Lung (tissue), 12 donors: ENCODE data around the gene SLC37A1. TPM values are rescaled to one million over a fixed set of nuclear protein-coding genes. Genes with fewer than 3 reads are reported as not detected.
"Not testable (repeated sequence)": the region's sequence is repeated elsewhere in the genome, so short reads cannot be mapped to it uniquely, and the experiment has no call there.

Source experiments
- ATAC-seq: fragments of 200-7000 bp; cut with Tn5 transposase; one replicate; pipeline ENCODE4 v1.9.1; 2020; ENCODE audit warnings: moderate number of reproducible peaks; ENCODE audit not compliant: insufficient read depth, low FRiP score
- DNase-seq, 3 donors: peaks; one replicate each; pipeline ENCODE4 v3.0.0-alpha.2; 2013 to 2017
- H3K27ac ChIP-seq, 2 donors: one replicate each; pipeline ENCODE4 v1.5.1; 2013; ENCODE audit warnings: mild to moderate bottlenecking in 2 of 2, moderate library complexity in 2 of 2, control low read depth in 1 of 2, inconsistent platforms in 1 of 2, low read depth in 1 of 2, low read length in 1 of 2
- H3K27me3 ChIP-seq, 3 donors: one replicate each; pipeline ENCODE4 v1.5.1; 2013; ENCODE audit warnings: low read length in 2 of 3; ENCODE audit not compliant: control insufficient read depth in 3 of 3, insufficient read depth in 3 of 3
- H3K36me3 ChIP-seq, 4 donors: one replicate each; pipeline ENCODE4 v1.5.1; 2013; ENCODE audit warnings: low read length in 4 of 4, mild to moderate bottlenecking in 1 of 4, moderate library complexity in 1 of 4; ENCODE audit not compliant: control insufficient read depth in 4 of 4, insufficient read depth in 4 of 4
- H3K4me1 ChIP-seq, 5 donors: one replicate each; pipeline ENCODE4 v1.5.1; 2013; ENCODE audit warnings: low read length in 5 of 5, mild to moderate bottlenecking in 2 of 5, moderate library complexity in 1 of 5; ENCODE audit not compliant: control insufficient read depth in 5 of 5, insufficient read depth in 5 of 5
- H3K4me3 ChIP-seq: one replicate; pipeline ENCODE4 v1.5.1; 2013; ENCODE audit warnings: mild to moderate bottlenecking, control low read depth, moderate library complexity
- H3K9ac ChIP-seq, 2 donors: one replicate each; pipeline ENCODE4 v1.5.1; 2013; ENCODE audit warnings: low read length in 2 of 2, control low read depth in 1 of 2; ENCODE audit not compliant: insufficient read depth in 1 of 2
- H3K9me3 ChIP-seq, 4 donors: one replicate each; pipeline ENCODE4 v1.5.1; 2013; ENCODE audit warnings: low read length in 3 of 4, mild to moderate bottlenecking in 1 of 4, moderate library complexity in 1 of 4; ENCODE audit not compliant: control insufficient read depth in 4 of 4, insufficient read depth in 3 of 4
- WGBS, 2 donors: extraction: QIAGEN DNeasy Blood & Tissue Kit; methylation state at CpG; one replicate each; pipeline ENCODE4 v1.1.7; 2013; 5-methylcytosine and 5-hydroxymethylcytosine counted together
- polyA plus RNA-seq, 2 donors: library from polyadenylated mRNA; stranded (reverse); fragments of 200-250 nt; gene quantifications; one replicate each; pipeline ENCODE4 v1.2.1, GENCODE V29; 2013
- total RNA-seq, 2 donors: library from RNA; depleted of rRNA in 1 of 2; stranded (reverse); fragments of >200 nt in 1 of 2; gene quantifications; one replicate each; pipeline ENCODE4 v1.2.1, GENCODE V29; 2014 to 2021
- TF ChIP-seq, protein P1 (sequence below): IDR thresholded peaks from 2 replicates; pipeline ENCODE4 v1.5.1; 2012; ENCODE audit warnings: mild to moderate bottlenecking; ENCODE audit errors: control extremely low read depth, extremely low read depth
- donor health status: control.
- donor health status: control.
- donor health status: Bipolar disorder and iron deficiency.
- donor health status: healthy.
- donor health status: DM: yes; HTN: yes; CAD: no.

The SLC37A1 gene
- total and polyA plus RNA-seq, 4 donors = 13.3 to 29.5 (median 19.6) TPM

DNA sequence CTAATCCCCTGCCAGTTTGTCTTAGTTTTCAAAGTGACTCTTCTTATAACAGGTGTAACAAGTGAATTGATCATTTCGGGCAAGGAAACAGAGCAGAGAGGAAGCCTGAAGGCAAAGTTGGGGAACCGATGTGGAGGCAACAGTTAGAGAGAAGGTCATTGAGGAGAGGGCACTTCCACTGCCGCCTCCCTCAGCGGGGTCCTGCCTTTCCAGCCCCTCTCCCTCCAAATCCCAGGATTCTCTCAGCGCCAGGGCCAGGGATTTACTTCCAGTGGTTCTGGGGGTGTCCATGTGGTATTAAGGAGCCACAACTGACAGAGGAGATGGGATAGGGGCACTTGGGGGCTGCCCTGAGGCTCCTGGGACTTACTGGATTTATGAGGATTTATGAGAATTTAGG is 100.1 kb downstream of the SLC37A1 start:
- H3K9me3 ChIP-seq = peaks cover 0 to 6% (median 2%) of the 10 kb centered on the region in 4 donors
- WGBS, 2 donors = 91 to 96% methylated on average over 5 of the region's 5 CpGs
- TF ChIP-seq, protein P1, sequence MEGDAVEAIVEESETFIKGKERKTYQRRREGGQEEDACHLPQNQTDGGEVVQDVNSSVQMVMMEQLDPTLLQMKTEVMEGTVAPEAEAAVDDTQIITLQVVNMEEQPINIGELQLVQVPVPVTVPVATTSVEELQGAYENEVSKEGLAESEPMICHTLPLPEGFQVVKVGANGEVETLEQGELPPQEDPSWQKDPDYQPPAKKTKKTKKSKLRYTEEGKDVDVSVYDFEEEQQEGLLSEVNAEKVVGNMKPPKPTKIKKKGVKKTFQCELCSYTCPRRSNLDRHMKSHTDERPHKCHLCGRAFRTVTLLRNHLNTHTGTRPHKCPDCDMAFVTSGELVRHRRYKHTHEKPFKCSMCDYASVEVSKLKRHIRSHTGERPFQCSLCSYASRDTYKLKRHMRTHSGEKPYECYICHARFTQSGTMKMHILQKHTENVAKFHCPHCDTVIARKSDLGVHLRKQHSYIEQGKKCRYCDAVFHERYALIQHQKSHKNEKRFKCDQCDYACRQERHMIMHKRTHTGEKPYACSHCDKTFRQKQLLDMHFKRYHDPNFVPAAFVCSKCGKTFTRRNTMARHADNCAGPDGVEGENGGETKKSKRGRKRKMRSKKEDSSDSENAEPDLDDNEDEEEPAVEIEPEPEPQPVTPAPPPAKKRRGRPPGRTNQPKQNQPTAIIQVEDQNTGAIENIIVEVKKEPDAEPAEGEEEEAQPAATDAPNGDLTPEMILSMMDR = no peak
- no peak overlapping the region for H3K27ac ChIP-seq
- H3K27me3 ChIP-seq = peaks cover 0 to 16% (median 7%) of the 10 kb centered on the region in 3 donors
- H3K4me3 ChIP-seq = no peak overlapping the region
- DNase-seq = no peak
- peaks cover 0 to 5% (median 0%) of the 10 kb centered on the region in 5 donors for H3K4me1 ChIP-seq
- ATAC-seq = no peak
- H3K9ac ChIP-seq = no peak overlapping the region
- H3K36me3 ChIP-seq = no peaks in the 10 kb centered on the region

DNA sequence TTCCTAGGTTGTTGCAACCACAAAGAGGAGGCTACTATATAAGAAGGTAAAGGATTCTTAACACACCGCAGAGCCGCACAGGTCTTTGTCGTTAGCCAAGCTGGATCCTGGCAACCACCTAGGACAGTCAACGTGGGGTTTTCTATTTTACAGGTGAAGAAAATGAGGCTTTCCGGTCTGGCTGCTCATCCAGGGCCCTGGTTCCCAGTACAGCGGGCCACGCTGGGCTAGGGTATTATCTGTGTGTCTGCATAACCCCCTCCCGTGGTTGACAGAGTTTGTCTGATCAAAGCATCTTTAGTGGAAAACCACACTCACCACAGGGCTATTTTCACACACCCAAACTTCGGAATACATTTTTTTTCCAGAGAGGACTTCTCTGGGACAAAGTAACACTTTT is 100.7 kb downstream of the SLC37A1 start:
- DNase-seq = no peak
- H3K27me3 ChIP-seq = peaks cover 0 to 18% (median 7%) of the 10 kb centered on the region in 3 donors
- peak overlapping the region in 1 of 2 donors; percentile 83 for H3K27ac ChIP-seq
- ATAC-seq = no peak
- H3K36me3 ChIP-seq = no peaks in the 10 kb centered on the region
- H3K9me3 ChIP-seq = peaks cover 0 to 6% (median 2%) of the 10 kb centered on the region in 4 donors
- no peak overlapping the region for H3K4me3 ChIP-seq
- 51 to 57% methylated on average over 9 of the region's 9 CpGs for WGBS, 2 donors
- H3K9ac ChIP-seq = no peak overlapping the region
- H3K4me1 ChIP-seq = peaks cover 0 to 5% (median 0%) of the 10 kb centered on the region in 5 donors
- TF ChIP-seq, protein P1 = no peak

GRCh38 chr21:42614811-42615351 is 101.2 kb downstream of the SLC37A1 start:
- TF ChIP-seq, protein P1 = no peak
- Histone ChIP-seq H3K4me1 (peaks cover 0 to 5% (median 0%) of the 10 kb centered on the region in 5 donors), H3K27me3 (peaks cover 0 to 18% (median 7%) of the 10 kb centered on the region in 3 donors), H3K4me3 (no peak overlapping the region), H3K9ac (no peak overlapping the region), H3K36me3 (no peaks in the 10 kb centered on the region), H3K27ac (peak overlapping the region in 1 of 2 donors; percentile 83), H3K9me3 (peaks cover 0 to 3% (median under 1%) of the 10 kb centered on the region in 4 donors)
- DNase-seq = peak; percentile 30 to 72 (median 40)
- WGBS, 2 donors = 19 to 31% methylated on average over 14 of the region's 14 CpGs
- ATAC-seq = peak; percentile 71

DNA sequence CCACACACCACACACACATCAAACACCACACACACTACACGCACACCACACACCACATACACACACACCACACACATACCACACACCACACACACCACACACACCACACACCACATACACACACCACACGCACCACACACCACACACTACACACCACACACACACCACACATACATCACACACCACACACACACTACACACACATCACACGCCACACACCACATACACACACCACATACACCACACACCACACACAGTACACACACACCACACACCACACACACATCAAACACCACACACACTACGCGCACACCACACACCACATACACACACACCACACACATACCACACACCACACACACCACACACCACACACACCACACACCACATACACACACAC is 101.7 kb downstream of the SLC37A1 start:
- not testable (repeated sequence) for H3K4me3 ChIP-seq, H3K4me1 ChIP-seq, H3K36me3 ChIP-seq, H3K27ac ChIP-seq, DNase-seq, H3K9ac ChIP-seq, ATAC-seq, H3K9me3 ChIP-seq
- H3K27me3 ChIP-seq = peaks cover 0 to 18% (median 7%) of the 10 kb centered on the region in 3 donors
- 43 to 56% methylated on average over 3 to 4 of the region's 5 CpGs for WGBS, 2 donors
